Liver (tissue), 9 donors: ENCODE results near the gene MAPKAPK2. TPM values are rescaled to one million over a fixed set of nuclear protein-coding genes. Genes with fewer than 3 reads are reported as not detected.

Experiments
- DNase-seq: peaks from one replicate; pipeline ENCODE4 v3.0.0-alpha.2; 2017; ENCODE audit warnings: low spot score
- H3K27ac ChIP-seq, 2 donors: one replicate each; pipeline ENCODE4 v1.7.0; 2013; ENCODE audit warnings: inconsistent platforms in 2 of 2, low read length in 2 of 2, control low read depth in 1 of 2, low read depth in 1 of 2, mild to moderate bottlenecking in 1 of 2
- H3K27me3 ChIP-seq, 4 donors: one replicate each; pipeline versions ENCODE4 v1.6.1 to v1.7.0; 2013; ENCODE audit warnings: low read length in 3 of 4, inconsistent platforms in 1 of 4, mild to moderate bottlenecking in 1 of 4, moderate library complexity in 1 of 4; ENCODE audit not compliant: control insufficient read depth in 4 of 4, insufficient read depth in 4 of 4
- H3K36me3 ChIP-seq, 4 donors: one replicate each; pipeline versions ENCODE4 v1.6.1 to v1.7.0; 2013; ENCODE audit warnings: low read length in 3 of 4, mild to moderate bottlenecking in 3 of 4, low read depth in 1 of 4, moderate library complexity in 1 of 4; ENCODE audit not compliant: control insufficient read depth in 4 of 4, insufficient read depth in 3 of 4
- H3K4me1 ChIP-seq, 4 donors: one replicate each; pipeline versions ENCODE4 v1.6.1 to v1.7.0; 2013; ENCODE audit warnings: low read length in 3 of 4, mild to moderate bottlenecking in 3 of 4, moderate library complexity in 1 of 4; ENCODE audit not compliant: control insufficient read depth in 4 of 4, insufficient read depth in 4 of 4
- H3K4me3 ChIP-seq, 3 donors: one replicate each; pipeline versions ENCODE4 v1.6.1 to v1.7.0; 2013; ENCODE audit warnings: low read length in 3 of 3, control low read depth in 1 of 3, low read depth in 1 of 3, mild to moderate bottlenecking in 1 of 3
- H3K9ac ChIP-seq, 2 donors: one replicate each; pipeline ENCODE4 v1.7.0; 2013; ENCODE audit warnings: low read length in 2 of 2, mild to moderate bottlenecking in 2 of 2, moderate library complexity in 2 of 2, control low read depth in 1 of 2, low read depth in 1 of 2
- H3K9me3 ChIP-seq, 4 donors: one replicate each; pipeline versions ENCODE4 v1.6.1 to v1.7.0; 2013; ENCODE audit warnings: low read length in 3 of 4; ENCODE audit not compliant: control insufficient read depth in 4 of 4
- EGR1 ChIP-seq, 2 donors: IDR thresholded peaks; 2 replicates each; pipeline ENCODE4 v1.6.1; 2016 to 2018; ENCODE audit warnings: antibody characterized with exemption in 2 of 2, low read depth in 2 of 2
- GABPA ChIP-seq, 2 donors: IDR thresholded peaks in 1 of 2; conservative IDR thresholded peaks in 1 of 2; 2 replicates each; pipeline ENCODE4 v1.6.1; 2016; ENCODE audit warnings: antibody characterized with exemption in 2 of 2, mild to moderate bottlenecking in 1 of 2, moderate library complexity in 1 of 2
- HNF4A ChIP-seq, 2 donors: conservative IDR thresholded peaks; 2 replicates each; pipeline ENCODE4 v1.6.1; 2016; ENCODE audit warnings: antibody characterized with exemption in 2 of 2, mild to moderate bottlenecking in 2 of 2
- HNF4G ChIP-seq: IDR thresholded peaks from 2 replicates; pipeline ENCODE4 v1.6.1; 2016; ENCODE audit warnings: antibody characterized with exemption
- NR2F2 ChIP-seq: IDR thresholded peaks from 2 replicates; pipeline ENCODE4 v1.6.1; 2016; ENCODE audit warnings: antibody characterized with exemption
- RAD21 ChIP-seq, 2 donors: IDR thresholded peaks; 2 replicates each; pipeline ENCODE4 v1.6.1; 2016; ENCODE audit warnings: antibody characterized with exemption in 2 of 2, mild to moderate bottlenecking in 2 of 2
- RXRA ChIP-seq, 2 donors: IDR thresholded peaks; 2 replicates each; pipeline ENCODE4 v1.6.1; 2017 to 2018; ENCODE audit warnings: antibody characterized with exemption in 2 of 2, mild to moderate bottlenecking in 1 of 2
- SP1 ChIP-seq: IDR thresholded peaks from 2 replicates; pipeline ENCODE4 v1.6.1; 2018; ENCODE audit warnings: antibody characterized with exemption, mild to moderate bottlenecking
- TAF1 ChIP-seq: conservative IDR thresholded peaks from 2 replicates; pipeline ENCODE4 v1.6.1; 2016; ENCODE audit warnings: antibody characterized with exemption, mild to moderate bottlenecking
- YY1 ChIP-seq: IDR thresholded peaks from 2 replicates; pipeline ENCODE4 v1.6.1; 2016; ENCODE audit warnings: antibody characterized with exemption, mild to moderate bottlenecking
- ZBTB33 ChIP-seq: IDR thresholded peaks from 2 replicates; pipeline ENCODE4 v1.6.1; 2016; ENCODE audit warnings: antibody characterized with exemption
- WGBS: extraction: QIAGEN DNeasy Blood & Tissue Kit; methylation state at CpG from one replicate; pipeline ENCODE4 v1.1.7; 2013; 5-methylcytosine and 5-hydroxymethylcytosine counted together
- polyA plus RNA-seq, 2 donors: library from polyadenylated mRNA; stranded (reverse) in 1 of 2; unstranded in 1 of 2; fragments of 200-250 nt in 1 of 2; fragments of >200 nt in 1 of 2; fragmentation: Nextera tagmentation in 1 of 2; extraction: Ambion mirVana in 1 of 2; gene quantifications; one replicate each; pipeline versions ENCODE4 v1.2.1 to v1.2.3, GENCODE V29; 2013 to 2015
- total RNA-seq, 2 donors: library from RNA; depleted of rRNA; stranded (reverse); fragments of >200 nt; gene quantifications; one replicate each; pipeline ENCODE4 v1.2.3, GENCODE V29; 2014
- TF ChIP-seq, protein P1 (sequence below): IDR thresholded peaks from 2 replicates; pipeline ENCODE4 v1.6.1; 2016; ENCODE audit warnings: antibody characterized with exemption
- TF ChIP-seq, protein P2 (sequence below): IDR thresholded peaks from 2 replicates; pipeline ENCODE4 v1.6.1; 2016; ENCODE audit warnings: antibody characterized with exemption, mild to moderate bottlenecking
- donor health status: healthy.
- donor health status: healthy.
- donor health status: healthy.
- donor health status: healthy.
- donor health status: healthy.

The MAPKAPK2 gene
- total and polyA plus RNA-seq, 4 donors = 7.5 to 24.5 (median 14.7) TPM

DNA sequence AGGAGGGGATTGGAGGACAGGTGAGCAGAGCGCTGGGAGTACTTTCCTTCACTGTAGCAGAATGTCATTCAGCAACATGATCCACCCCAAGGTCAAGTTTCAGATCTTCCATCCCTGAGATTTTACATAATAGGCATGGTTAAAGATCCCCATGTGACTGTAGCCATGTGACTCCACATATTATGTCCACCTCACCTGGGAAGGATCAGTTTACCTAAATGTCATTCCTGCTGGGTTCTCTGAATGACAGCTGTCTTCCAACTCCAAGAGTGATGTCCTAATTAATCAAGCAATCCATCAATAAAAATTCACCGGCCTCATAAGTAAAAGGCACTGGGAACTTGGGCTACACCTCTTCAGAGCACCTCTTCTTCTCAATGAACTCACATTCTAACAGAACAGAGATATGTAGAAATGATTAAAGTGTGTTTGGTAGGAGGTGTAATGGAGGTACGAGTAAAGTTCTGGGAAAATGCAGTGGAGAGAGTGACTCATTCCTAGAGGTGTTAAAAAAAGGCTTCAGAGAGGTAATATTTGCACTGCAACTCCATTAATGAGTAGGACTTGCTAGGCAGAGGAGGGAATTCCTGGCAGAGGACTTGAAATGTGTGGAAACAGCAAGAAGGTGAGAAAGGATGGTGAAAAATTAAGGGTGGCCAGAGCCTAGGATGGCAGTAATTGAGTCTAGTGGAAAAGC lies 22.2 kb upstream of the MAPKAPK2 start:
- WGBS = 89% methylated on average over 3 of the region's 3 CpGs
- H3K27ac ChIP-seq = no peak overlapping the region

DNA sequence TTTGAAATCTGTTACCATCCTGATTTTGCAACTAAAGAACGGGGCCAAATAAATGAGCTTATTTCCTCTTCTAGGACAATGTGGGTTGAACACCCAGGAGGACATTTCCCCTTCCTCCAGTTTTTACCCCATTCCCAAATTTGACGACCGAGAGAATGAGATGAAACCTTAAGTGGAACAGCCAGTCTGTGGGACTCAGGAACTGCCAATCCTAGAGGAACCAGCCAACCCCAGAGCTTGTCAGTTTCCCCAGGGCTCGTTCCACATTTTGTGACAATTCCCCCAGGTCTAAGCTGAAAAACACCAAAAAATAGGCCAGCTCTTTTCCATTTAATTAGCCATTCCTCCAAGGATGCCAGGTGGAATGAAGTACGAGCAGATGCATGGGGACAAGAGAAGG lies 21.3 kb upstream of the MAPKAPK2 start:
- Histone ChIP-seq H3K27ac (no peak overlapping the region), H3K4me3 (no peak overlapping the region), H3K4me1 (peaks cover 0 to 31% (median 22%) of the 10 kb centered on the region in 4 donors), H3K27me3 (no peaks in the 10 kb centered on the region), H3K9me3 (no peaks in the 10 kb centered on the region), H3K36me3 (no peaks in the 10 kb centered on the region), H3K9ac (no peak overlapping the region)
- TF ChIP-seq RAD21 (IDR thresholded peaks at IDR 0.05) (no peak), HNF4A (conservative IDR thresholded peaks at IDR 0.05) (no peak), RXRA (IDR thresholded peaks at IDR 0.05) (no peak), GABPA (IDR thresholded peaks at IDR 0.05 in 1 of 2, conservative IDR thresholded peaks at IDR 0.05 in 1 of 2) (no peak), ZBTB33 (no peak)
- 66% methylated on average over 5 of the region's 5 CpGs for WGBS
- no peak for DNase-seq

More for the DNA sequence above, 22.2 kb upstream of the MAPKAPK2 start:
- H3K9me3 ChIP-seq = no peaks in the 10 kb centered on the region
- no peak for DNase-seq
- no peaks in the 10 kb centered on the region for H3K27me3 ChIP-seq
- H3K4me3 ChIP-seq = no peak overlapping the region
- peaks cover 0 to 29% (median 20%) of the 10 kb centered on the region in 4 donors for H3K4me1 ChIP-seq
- TF ChIP-seq TAF1 (no peak), YY1 (no peak), SP1 (no peak), RXRA (IDR thresholded peaks at IDR 0.05) (no peak), HNF4G (no peak), EGR1 (IDR thresholded peaks at IDR 0.05; ENCODE audit: low read depth in 2 of 2) (no peak), HNF4A (conservative IDR thresholded peaks at IDR 0.05) (no peak), NR2F2 (no peak), ZBTB33 (no peak), GABPA (IDR thresholded peaks at IDR 0.05 in 1 of 2, conservative IDR thresholded peaks at IDR 0.05 in 1 of 2) (no peak)
- TF ChIP-seq, protein P1, sequence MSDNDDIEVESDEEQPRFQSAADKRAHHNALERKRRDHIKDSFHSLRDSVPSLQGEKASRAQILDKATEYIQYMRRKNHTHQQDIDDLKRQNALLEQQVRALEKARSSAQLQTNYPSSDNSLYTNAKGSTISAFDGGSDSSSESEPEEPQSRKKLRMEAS = no peak
- TF ChIP-seq, protein P2, sequence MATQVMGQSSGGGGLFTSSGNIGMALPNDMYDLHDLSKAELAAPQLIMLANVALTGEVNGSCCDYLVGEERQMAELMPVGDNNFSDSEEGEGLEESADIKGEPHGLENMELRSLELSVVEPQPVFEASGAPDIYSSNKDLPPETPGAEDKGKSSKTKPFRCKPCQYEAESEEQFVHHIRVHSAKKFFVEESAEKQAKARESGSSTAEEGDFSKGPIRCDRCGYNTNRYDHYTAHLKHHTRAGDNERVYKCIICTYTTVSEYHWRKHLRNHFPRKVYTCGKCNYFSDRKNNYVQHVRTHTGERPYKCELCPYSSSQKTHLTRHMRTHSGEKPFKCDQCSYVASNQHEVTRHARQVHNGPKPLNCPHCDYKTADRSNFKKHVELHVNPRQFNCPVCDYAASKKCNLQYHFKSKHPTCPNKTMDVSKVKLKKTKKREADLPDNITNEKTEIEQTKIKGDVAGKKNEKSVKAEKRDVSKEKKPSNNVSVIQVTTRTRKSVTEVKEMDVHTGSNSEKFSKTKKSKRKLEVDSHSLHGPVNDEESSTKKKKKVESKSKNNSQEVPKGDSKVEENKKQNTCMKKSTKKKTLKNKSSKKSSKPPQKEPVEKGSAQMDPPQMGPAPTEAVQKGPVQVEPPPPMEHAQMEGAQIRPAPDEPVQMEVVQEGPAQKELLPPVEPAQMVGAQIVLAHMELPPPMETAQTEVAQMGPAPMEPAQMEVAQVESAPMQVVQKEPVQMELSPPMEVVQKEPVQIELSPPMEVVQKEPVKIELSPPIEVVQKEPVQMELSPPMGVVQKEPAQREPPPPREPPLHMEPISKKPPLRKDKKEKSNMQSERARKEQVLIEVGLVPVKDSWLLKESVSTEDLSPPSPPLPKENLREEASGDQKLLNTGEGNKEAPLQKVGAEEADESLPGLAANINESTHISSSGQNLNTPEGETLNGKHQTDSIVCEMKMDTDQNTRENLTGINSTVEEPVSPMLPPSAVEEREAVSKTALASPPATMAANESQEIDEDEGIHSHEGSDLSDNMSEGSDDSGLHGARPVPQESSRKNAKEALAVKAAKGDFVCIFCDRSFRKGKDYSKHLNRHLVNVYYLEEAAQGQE = no peak
- H3K36me3 ChIP-seq = no peaks in the 10 kb centered on the region
- no peak overlapping the region for H3K9ac ChIP-seq
